Panc1 (cell line): ENCODE results near the gene ADCY7.

Source experiments
- POLR2AphosphoS5 ChIP-seq: IDR thresholded peaks from 2 replicates; pipeline ENCODE4 v1.6.1; 2012; ENCODE audit warnings: mild to moderate bottlenecking, low read depth, low read length, moderate library complexity
- REST ChIP-seq, 2 experiments: IDR thresholded peaks; 2 replicates each; pipeline ENCODE4 v1.6.1; 2011 to 2012; ENCODE audit warnings: low read depth in 2 of 2, control low read depth in 1 of 2, low read length in 1 of 2, mild to moderate bottlenecking in 1 of 2, moderate library complexity in 1 of 2; ENCODE audit not compliant: insufficient read depth in 1 of 2
- TF ChIP-seq, protein P1 (sequence below): fragments of 450-650 bp; IDR thresholded peaks from 2 replicates; pipeline ENCODE4 v1.5.1; 2017; ENCODE audit warnings: mild to moderate bottlenecking

GRCh38 chr16:50252082-50252611 lies 14.2 kb upstream of the ADCY7 start:
- TF ChIP-seq, protein P1, sequence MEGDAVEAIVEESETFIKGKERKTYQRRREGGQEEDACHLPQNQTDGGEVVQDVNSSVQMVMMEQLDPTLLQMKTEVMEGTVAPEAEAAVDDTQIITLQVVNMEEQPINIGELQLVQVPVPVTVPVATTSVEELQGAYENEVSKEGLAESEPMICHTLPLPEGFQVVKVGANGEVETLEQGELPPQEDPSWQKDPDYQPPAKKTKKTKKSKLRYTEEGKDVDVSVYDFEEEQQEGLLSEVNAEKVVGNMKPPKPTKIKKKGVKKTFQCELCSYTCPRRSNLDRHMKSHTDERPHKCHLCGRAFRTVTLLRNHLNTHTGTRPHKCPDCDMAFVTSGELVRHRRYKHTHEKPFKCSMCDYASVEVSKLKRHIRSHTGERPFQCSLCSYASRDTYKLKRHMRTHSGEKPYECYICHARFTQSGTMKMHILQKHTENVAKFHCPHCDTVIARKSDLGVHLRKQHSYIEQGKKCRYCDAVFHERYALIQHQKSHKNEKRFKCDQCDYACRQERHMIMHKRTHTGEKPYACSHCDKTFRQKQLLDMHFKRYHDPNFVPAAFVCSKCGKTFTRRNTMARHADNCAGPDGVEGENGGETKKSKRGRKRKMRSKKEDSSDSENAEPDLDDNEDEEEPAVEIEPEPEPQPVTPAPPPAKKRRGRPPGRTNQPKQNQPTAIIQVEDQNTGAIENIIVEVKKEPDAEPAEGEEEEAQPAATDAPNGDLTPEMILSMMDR: no peak
- no peak for TF ChIP-seq REST (IDR thresholded peaks at IDR 0.05; ENCODE audit: insufficient read depth in 1 of 2, low read depth in 2 of 2, low read length in 1 of 2)
- no peak for TF ChIP-seq POLR2AphosphoS5
